Activated CD4-positive, alpha-beta memory T cell treated with anti-CD3 and anti-CD28 coated beads, Interleukin-2, amount 10 ng/mL, durations not matched to agents 7 days and 5 days (primary cell): ENCODE results near the gene HIVEP3. TPM values are rescaled to one million over a fixed set of nuclear protein-coding genes. Genes with fewer than 3 reads are reported as not detected.
"Not testable (repeated sequence)": the region's sequence is repeated elsewhere in the genome, so short reads cannot be mapped to it uniquely, and the experiment has no call there.

Experiments
- CTCF ChIA-PET: fragments of 350-600 bp; sonication (Branson Sonifier 250); formaldehyde crosslinking; loops from one replicate; lab custom pipeline; 2021; ENCODE audit warnings: antibody characterized with exemption, inconsistent platforms; lab: Charles Lee
- POLR2A ChIA-PET: fragments of 350-600 bp; sonication (Branson Sonifier 250); formaldehyde crosslinking; loops from one replicate; lab custom pipeline; 2021; ENCODE audit warnings: antibody characterized with exemption; lab: Charles Lee
- DNase-seq: peaks from one replicate; pipeline ENCODE4 v3.0.0-alpha.2; 2020
- H3K27ac Mint-ChIP-seq: one replicate; pipeline ENCODE4 v1.8.0; 2021; ENCODE audit warnings: mild to moderate bottlenecking, mixed read lengths
- H3K27me3 Mint-ChIP-seq: one replicate; pipeline ENCODE4 v1.8.0; 2021; ENCODE audit warnings: mixed read lengths
- H3K36me3 Mint-ChIP-seq: one replicate; pipeline ENCODE4 v1.8.0; 2021; ENCODE audit warnings: low read depth, mixed read lengths
- H3K4me1 Mint-ChIP-seq: one replicate; pipeline ENCODE4 v1.8.0; 2021; ENCODE audit warnings: mixed read lengths
- H3K4me3 Mint-ChIP-seq: one replicate; pipeline ENCODE4 v1.8.0; 2021; ENCODE audit warnings: mild to moderate bottlenecking, mixed read lengths
- H3K9me3 Mint-ChIP-seq: one replicate; pipeline ENCODE4 v1.8.0; 2021; ENCODE audit warnings: mixed read lengths
- total RNA-seq, 2 experiments: library from RNA; stranded (reverse); gene quantifications; one replicate each; pipeline ENCODE4 v1.2.3, GENCODE V29; 2021

Gene HIVEP3
- 10 to 100 TPM; 27.8 to 28.8 TPM for total RNA-seq

- no peak for DNase-seq
- Mint-ChIP-seq H3K27ac (peak within 1 kb of the TSS; percentile 93), H3K27me3 (no peaks in the 10 kb centered on the region), H3K9me3 (no peaks in the 10 kb centered on the region), H3K4me3 (peak within 1 kb of the TSS; percentile 93), H3K4me1 (peaks cover 70% of the 10 kb centered on the region), H3K36me3 (peaks cover 8% of the 10 kb centered on the region)
- ChIA-PET POLR2A (interaction anchor here (1.0 to 9.7 kb wide), 9 partner anchors 7 to 252 kb away, joined by 3 to 231 read pairs (median 19); no protein-coding TSS in a partner anchor), CTCF (interaction anchor here (1.4 to 6.0 kb wide), 4 partner anchors 19 to 344 kb away, joined by 6 to 72 read pairs (median 12); no protein-coding TSS in a partner anchor)
These were observed at the start of gene HIVEP3 for GRCh38 chr1:41918450-41919043. HIVEP3 (minus strand) TSS chr1:41918922.

DNA sequence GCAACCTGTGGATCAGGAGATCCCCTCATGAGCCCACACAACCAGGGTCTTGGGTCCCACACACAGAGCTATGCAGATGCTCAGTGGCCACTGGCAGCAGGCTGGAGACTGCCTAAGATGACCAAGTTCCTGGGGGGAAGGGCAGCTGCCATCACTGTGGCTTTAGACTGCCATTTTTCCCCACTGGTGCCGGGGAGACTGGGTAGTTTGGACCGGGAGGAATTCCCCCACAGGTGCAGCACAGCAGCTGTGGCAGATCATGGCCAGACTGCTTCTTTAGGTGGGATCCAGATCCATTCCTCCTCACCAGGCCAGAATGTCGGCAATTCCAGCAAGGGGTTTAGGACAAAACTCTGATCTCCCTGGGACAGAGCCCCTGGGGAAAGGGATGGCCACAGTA lies 45.7 kb upstream of the HIVEP3 start:
- Mint-ChIP-seq H3K9me3 (peaks cover 9% of the 10 kb centered on the region), H3K36me3 (peaks cover 8% of the 10 kb centered on the region), H3K4me1 (no peaks in the 10 kb centered on the region), H3K27ac (no peak overlapping the region), H3K27me3 (peaks cover 6% of the 10 kb centered on the region), H3K4me3 (no peak overlapping the region)
- CTCF ChIA-PET = no interaction called here
- POLR2A ChIA-PET = no interaction called here
- DNase-seq = no peak

GRCh38 chr1:41963636-41964035 lies 44.9 kb upstream of the HIVEP3 start:
- Mint-ChIP-seq H3K9me3 (peaks cover 10% of the 10 kb centered on the region), H3K27ac (no peak overlapping the region), H3K27me3 (peaks cover 6% of the 10 kb centered on the region), H3K36me3 (peaks cover 9% of the 10 kb centered on the region), H3K4me1 (no peaks in the 10 kb centered on the region), H3K4me3 (no peak overlapping the region)
- POLR2A ChIA-PET = no interaction called here
- CTCF ChIA-PET = no interaction called here
- DNase-seq = no peak

DNA sequence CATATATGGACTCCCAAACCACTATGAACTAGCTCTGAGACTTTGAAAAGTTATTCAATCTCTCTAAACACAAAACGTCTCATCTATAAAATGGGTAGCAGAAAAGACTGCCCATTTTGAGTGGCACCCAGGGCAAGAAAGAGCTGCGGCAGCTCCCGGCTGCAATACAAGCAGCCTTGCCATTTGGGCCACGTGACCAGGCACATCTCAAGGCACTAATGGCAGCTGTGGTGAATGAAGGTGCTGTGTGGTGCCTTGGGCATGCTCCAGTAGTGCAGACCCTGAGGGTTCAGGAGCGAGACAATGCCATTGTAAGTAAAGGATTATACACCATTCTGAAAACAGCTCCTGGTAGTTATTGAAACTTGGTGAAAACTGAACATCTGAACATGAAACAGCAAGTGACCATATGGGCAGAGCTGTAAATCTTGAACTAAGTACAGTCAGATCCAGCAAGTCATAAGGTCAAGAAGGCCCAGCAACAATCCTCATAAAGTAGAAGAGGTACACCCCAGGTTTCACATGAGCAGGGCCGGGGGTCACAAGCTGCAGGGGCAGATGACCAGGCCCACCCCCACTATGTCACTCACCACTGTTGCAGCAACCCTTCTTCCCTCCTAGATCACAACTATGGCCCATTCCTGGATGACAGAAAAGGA lies 39.4 kb upstream of the HIVEP3 start:
- H3K27ac Mint-ChIP-seq = no peak overlapping the region
- ChIA-PET POLR2A (no interaction called here), CTCF (interaction anchor here (1.5 kb wide), 1 partner anchor 146 kb away, joined by 3 read pairs; no protein-coding TSS in a partner anchor)
- no peaks in the 10 kb centered on the region for H3K27me3 Mint-ChIP-seq
- H3K4me3 Mint-ChIP-seq = no peak overlapping the region
- peaks cover 4% of the 10 kb centered on the region for H3K9me3 Mint-ChIP-seq
- no peak for DNase-seq
- peaks cover 3% of the 10 kb centered on the region for H3K36me3 Mint-ChIP-seq
- H3K4me1 Mint-ChIP-seq = peaks cover 12% of the 10 kb centered on the region

GRCh38 chr1:41957568-41957967 lies 38.8 kb upstream of the HIVEP3 start:
- Mint-ChIP-seq H3K27ac (no peak overlapping the region), H3K4me1 (peaks cover 12% of the 10 kb centered on the region), H3K4me3 (no peak overlapping the region), H3K36me3 (peaks cover 3% of the 10 kb centered on the region), H3K27me3 (no peaks in the 10 kb centered on the region), H3K9me3 (peaks cover 9% of the 10 kb centered on the region)
- ChIA-PET POLR2A (no interaction called here), CTCF (interaction anchor here (1.3 to 1.5 kb wide), 2 partner anchors 24 to 145 kb away, joined by 3 read pairs; no protein-coding TSS in a partner anchor)
- DNase-seq = no peak

- POLR2A ChIA-PET = no interaction called here
These were observed 36.9 kb upstream of the HIVEP3 start for GRCh38 chr1:41955461-41956159.

DNA sequence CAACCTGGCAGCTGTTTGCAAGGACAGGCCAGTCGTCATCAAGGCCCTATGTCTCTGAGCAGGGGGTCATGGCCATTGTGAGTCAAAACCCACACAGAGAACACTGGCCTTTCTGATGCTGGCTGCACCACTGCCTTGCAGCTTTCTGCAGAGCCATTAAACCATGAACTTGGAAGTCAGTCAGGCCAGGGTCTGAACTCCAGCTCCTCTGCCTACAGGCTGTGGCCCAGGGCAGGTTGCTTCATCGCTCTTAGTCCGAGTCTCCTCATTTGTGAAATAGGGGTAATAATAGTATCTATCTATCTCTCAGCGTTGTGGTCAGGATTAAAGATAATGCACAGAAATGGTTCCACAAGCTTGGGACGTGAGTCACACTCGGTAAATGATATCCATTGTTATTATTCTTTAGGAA lies 35.8 kb upstream of the HIVEP3 start:
- CTCF ChIA-PET = no interaction called here
- H3K36me3 Mint-ChIP-seq = peaks cover 20% of the 10 kb centered on the region
- H3K27me3 Mint-ChIP-seq = no peaks in the 10 kb centered on the region
- no peak overlapping the region for H3K4me3 Mint-ChIP-seq
- POLR2A ChIA-PET = interaction anchor here (0.6 kb wide), 1 partner anchor 1110 kb away, joined by 3 read pairs; no protein-coding TSS in a partner anchor
- H3K27ac Mint-ChIP-seq = no peak overlapping the region
- H3K9me3 Mint-ChIP-seq = peaks cover 30% of the 10 kb centered on the region
- no peak for DNase-seq
- peaks cover 14% of the 10 kb centered on the region for H3K4me1 Mint-ChIP-seq

More at GRCh38 chr1:41955461-41956159, 36.9 kb upstream of the HIVEP3 start:
- Mint-ChIP-seq H3K27ac (no peak overlapping the region), H3K4me1 (peaks cover 12% of the 10 kb centered on the region), H3K9me3 (peaks cover 23% of the 10 kb centered on the region), H3K4me3 (no peak overlapping the region), H3K27me3 (no peaks in the 10 kb centered on the region), H3K36me3 (peaks cover 14% of the 10 kb centered on the region)
- CTCF ChIA-PET = no interaction called here
- no peak for DNase-seq

- CTCF ChIA-PET = no interaction called here
These were observed 34.6 kb upstream of the HIVEP3 start for GRCh38 chr1:41953291-41953690.

DNA sequence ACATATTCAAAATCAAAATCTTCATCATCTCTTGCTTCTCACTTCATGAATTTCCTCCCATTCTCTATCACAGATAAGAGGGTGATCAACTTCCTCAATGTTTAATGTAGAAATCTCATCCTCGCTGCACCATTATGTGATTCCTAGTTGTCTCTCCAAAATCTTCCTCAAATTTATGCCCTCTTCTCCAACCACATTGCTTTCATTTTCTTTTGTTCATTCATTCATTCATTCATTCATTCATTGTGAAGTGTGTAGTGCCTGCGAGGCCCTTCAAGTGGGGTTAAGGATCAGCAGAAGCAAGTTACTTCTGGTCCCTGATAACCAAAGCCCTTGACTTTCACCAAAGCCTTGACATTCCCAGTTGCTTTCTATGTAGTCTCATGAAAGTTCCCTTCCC lies 33.5 kb upstream of the HIVEP3 start:
- no peak overlapping the region for H3K4me3 Mint-ChIP-seq
- peaks cover 14% of the 10 kb centered on the region for H3K4me1 Mint-ChIP-seq
- POLR2A ChIA-PET = no interaction called here
- H3K36me3 Mint-ChIP-seq = peaks cover 20% of the 10 kb centered on the region
- H3K27me3 Mint-ChIP-seq = no peaks in the 10 kb centered on the region
- H3K27ac Mint-ChIP-seq = no peak overlapping the region
- peaks cover 39% of the 10 kb centered on the region for H3K9me3 Mint-ChIP-seq
- CTCF ChIA-PET = no interaction called here
- no peak for DNase-seq

More at GRCh38 chr1:41953291-41953690, 34.6 kb upstream of the HIVEP3 start:
- no peak overlapping the region for H3K4me3 Mint-ChIP-seq
- peaks cover 14% of the 10 kb centered on the region for H3K4me1 Mint-ChIP-seq
- POLR2A ChIA-PET = no interaction called here
- H3K36me3 Mint-ChIP-seq = peaks cover 20% of the 10 kb centered on the region
- no peak for DNase-seq
- H3K9me3 Mint-ChIP-seq = peaks cover 37% of the 10 kb centered on the region
- H3K27ac Mint-ChIP-seq = no peak overlapping the region
- H3K27me3 Mint-ChIP-seq = no peaks in the 10 kb centered on the region

- H3K27ac Mint-ChIP-seq, H3K27me3 Mint-ChIP-seq, H3K4me3 Mint-ChIP-seq, DNase-seq, CTCF ChIA-PET, POLR2A ChIA-PET: not testable (repeated sequence)
- Mint-ChIP-seq H3K4me1 (peaks cover 14% of the 10 kb centered on the region), H3K9me3 (peaks cover 39% of the 10 kb centered on the region), H3K36me3 (peaks cover 20% of the 10 kb centered on the region)
These were observed 32.8 kb upstream of the HIVEP3 start for GRCh38 chr1:41951492-41951891.

- Mint-ChIP-seq H3K4me3 (no peak overlapping the region), H3K9me3 (peaks cover 39% of the 10 kb centered on the region), H3K27ac (no peak overlapping the region), H3K4me1 (peaks cover 12% of the 10 kb centered on the region), H3K27me3 (no peaks in the 10 kb centered on the region), H3K36me3 (peaks cover 20% of the 10 kb centered on the region)
- POLR2A ChIA-PET = no interaction called here
- CTCF ChIA-PET = no interaction called here
- no peak for DNase-seq
These were observed 32.1 kb upstream of the HIVEP3 start for GRCh38 chr1:41950820-41951219.

GRCh38 chr1:41945946-41946345 lies 27.2 kb upstream of the HIVEP3 start:
- DNase-seq, H3K27me3 Mint-ChIP-seq, H3K4me1 Mint-ChIP-seq, H3K36me3 Mint-ChIP-seq, H3K27ac Mint-ChIP-seq, CTCF ChIA-PET, POLR2A ChIA-PET, H3K4me3 Mint-ChIP-seq: not testable (repeated sequence)
- peaks cover 30% of the 10 kb centered on the region for H3K9me3 Mint-ChIP-seq

DNA sequence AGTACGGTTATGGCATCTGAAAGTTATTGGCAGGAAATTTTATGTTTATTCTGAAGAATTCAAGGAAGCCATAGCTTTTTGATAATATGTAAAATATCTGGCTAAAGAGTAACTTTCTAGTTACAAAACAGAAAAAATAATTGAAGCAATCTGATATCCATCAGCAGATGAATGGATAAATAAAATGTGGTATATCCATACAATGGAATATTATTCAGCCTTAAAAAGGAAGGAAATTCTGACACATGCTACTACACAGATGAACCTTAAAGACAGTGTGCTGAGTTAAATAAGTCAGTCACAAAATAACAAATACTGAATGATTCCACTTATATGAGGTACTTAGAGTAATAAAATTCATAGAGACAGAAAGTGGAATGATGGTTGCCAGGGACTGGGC lies 25.0 kb upstream of the HIVEP3 start:
- Mint-ChIP-seq H3K9me3 (peaks cover 15% of the 10 kb centered on the region), H3K27me3 (no peaks in the 10 kb centered on the region), H3K4me1 (no peaks in the 10 kb centered on the region), H3K27ac (no peak overlapping the region), H3K4me3 (no peak overlapping the region), H3K36me3 (peaks cover 2% of the 10 kb centered on the region)
- no peak for DNase-seq
- ChIA-PET POLR2A (no interaction called here), CTCF (no interaction called here)
